DND-41 (cell line): ENCODE results near the gene GCAT.

Experiments
- CTCF ChIP-seq: IDR thresholded peaks from 2 replicates; pipeline ENCODE4 v1.5.1; 2012; ENCODE audit warnings: borderline replicate concordance, low read length, moderate library complexity, mild to moderate bottlenecking; ENCODE audit not compliant: poor library complexity, severe bottlenecking; ENCODE audit errors: extremely low read depth
- EZH2 ChIP-seq: IDR thresholded peaks from 3 replicates; pipeline ENCODE4 v1.6.1; 2012; ENCODE audit warnings: borderline replicate concordance, low read depth, mild to moderate bottlenecking, moderate library complexity, low read length, inconsistent platforms; ENCODE audit not compliant: severe bottlenecking

DNA sequence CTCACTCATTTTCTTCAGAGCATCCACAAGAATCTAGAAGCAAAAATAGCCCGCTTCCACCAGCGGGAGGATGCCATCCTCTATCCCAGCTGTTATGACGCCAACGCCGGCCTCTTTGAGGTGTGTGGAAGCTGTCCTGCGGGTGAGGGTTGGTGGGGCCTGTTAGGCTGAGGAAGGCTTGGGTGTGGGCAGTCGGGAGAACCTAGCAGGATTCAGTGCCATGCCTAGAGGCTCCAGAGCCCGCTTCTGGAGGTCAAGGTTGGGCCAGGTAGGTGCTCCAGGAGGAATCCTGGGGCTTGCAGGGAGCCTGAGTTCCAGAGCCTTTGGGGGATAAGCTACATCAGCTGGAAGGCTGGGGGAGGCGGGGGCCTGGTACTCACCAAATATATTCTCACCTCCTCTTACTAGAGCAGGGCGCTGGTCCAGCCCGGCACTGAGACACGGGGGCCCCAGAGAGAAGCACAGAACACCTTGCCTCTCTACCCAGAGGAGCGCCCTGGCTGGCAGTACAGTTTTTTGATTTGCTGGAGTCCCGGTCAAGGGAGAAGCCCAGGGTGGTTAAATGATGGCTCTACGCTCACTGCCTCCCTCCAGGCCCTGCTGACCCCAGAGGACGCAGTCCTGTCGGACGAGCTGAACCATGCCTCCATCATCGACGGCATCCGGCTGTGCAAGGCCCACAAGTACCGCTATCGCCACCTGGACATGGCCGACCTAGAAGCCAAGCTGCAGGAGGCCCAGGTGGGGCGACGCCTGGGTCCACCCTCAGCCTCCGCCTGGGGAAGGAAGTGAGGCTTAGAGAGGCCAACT is 5.3 kb downstream of the GCAT start:
- TF ChIP-seq CTCF (no peak), EZH2 (no peak)
